Keratinocyte (primary cell): Measurements from ENCODE around the gene TANGO2. TPM values are rescaled to one million over a fixed set of nuclear protein-coding genes. Genes with fewer than 3 reads are reported as not detected.
A peak's percentile ranks its signal among the peaks of the same experiment; 100 is the strongest.

ENCODE experiments used
- DNase-seq: peaks from one replicate; pipeline ENCODE4 v3.0.0-alpha.2; 2011; ENCODE audit warnings: low read depth, missing footprints, low spot score
- FAIRE-seq: peaks from 2 replicates; lab custom pipeline; 2011; peaks lifted over from hg19 to GRCh38; lab: Jason Lieb, UNC
- H2AFZ ChIP-seq: 2 replicates; pipeline ENCODE4 v1.6.0; 2012; ENCODE audit warnings: low read length, control low read depth, inconsistent platforms; ENCODE audit not compliant: control insufficient read depth
- H3K27ac ChIP-seq: 2 replicates; pipeline ENCODE4 v1.5.1; 2011; ENCODE audit warnings: low read length; ENCODE audit not compliant: control insufficient read depth, insufficient read depth
- H3K27me3 ChIP-seq: 3 replicates; pipeline ENCODE4 v1.6.0; 2011; ENCODE audit warnings: low read length; ENCODE audit not compliant: control insufficient read depth, insufficient read depth; ENCODE audit errors: extremely low read depth
- H3K36me3 ChIP-seq, 2 experiments: 2 replicates in 1 of 2; 3 replicates in 1 of 2; pipeline ENCODE4 v1.5.1; 2011; ENCODE audit warnings: low read length in 2 of 2, mild to moderate bottlenecking in 1 of 2; ENCODE audit not compliant: control insufficient read depth in 2 of 2, insufficient read depth in 2 of 2; ENCODE audit errors: extremely low read depth in 1 of 2
- H3K4me1 ChIP-seq: 3 replicates; pipeline ENCODE4 v1.5.1; 2011; ENCODE audit warnings: low read length; ENCODE audit not compliant: control insufficient read depth, insufficient read depth; ENCODE audit errors: extremely low read depth
- H3K4me2 ChIP-seq: 3 replicates; pipeline ENCODE4 v1.6.0; 2011; ENCODE audit warnings: low read depth, low read length; ENCODE audit not compliant: control insufficient read depth, insufficient read depth; ENCODE audit errors: extremely low read depth
- H3K4me3 ChIP-seq, 3 experiments: fragments of 200-600 bp in 1 of 3; sonication (generic) in 1 of 3; 2 replicates in 2 of 3; 3 replicates in 1 of 3; pipeline ENCODE4 v1.5.1; 2011 to 2016; ENCODE audit warnings: low read length in 3 of 3, mild to moderate bottlenecking in 3 of 3, control low read depth in 2 of 3, inconsistent platforms in 1 of 3, low read depth in 1 of 3, mixed read lengths in 1 of 3, mixed run types in 1 of 3, moderate library complexity in 1 of 3; ENCODE audit not compliant: control insufficient read depth in 2 of 3, insufficient read depth in 2 of 3; ENCODE audit errors: extremely low read depth in 1 of 3
- H3K79me2 ChIP-seq: 2 replicates; pipeline ENCODE4 v1.6.0; 2012; ENCODE audit warnings: low read length; ENCODE audit not compliant: control insufficient read depth, insufficient read depth
- H3K9ac ChIP-seq: 3 replicates; pipeline ENCODE4 v1.6.0; 2011; ENCODE audit warnings: low read length; ENCODE audit not compliant: control insufficient read depth, insufficient read depth; ENCODE audit errors: extremely low read depth
- H3K9me1 ChIP-seq: 3 replicates; pipeline ENCODE4 v1.6.0; 2011; ENCODE audit warnings: low read length; ENCODE audit not compliant: control insufficient read depth, insufficient read depth; ENCODE audit errors: extremely low read depth
- H3K9me3 ChIP-seq: 2 replicates; pipeline ENCODE4 v1.5.1; 2012; ENCODE audit warnings: low read depth, low read length; ENCODE audit not compliant: control insufficient read depth
- H4K20me1 ChIP-seq: 3 replicates; pipeline ENCODE4 v1.6.0; 2011; ENCODE audit warnings: low read length; ENCODE audit not compliant: control insufficient read depth, insufficient read depth; ENCODE audit errors: extremely low read depth
- EZH2 ChIP-seq: IDR thresholded peaks from one replicate; pipeline ENCODE4 v1.6.1; 2012; ENCODE audit warnings: inconsistent platforms, mild to moderate bottlenecking, low read length, moderate library complexity
- dilution Hi-C: fragments of 300-500 bp; cut with MboI; formaldehyde crosslinking; loops from one replicate; pipeline ENCODE4 v1.7.0; 2020; ENCODE audit warnings: low sequenced_read_pairs; ENCODE audit not compliant: extremely low pct_ligation_motif_present
- polyA plus RNA-seq, 5 experiments: library from polyadenylated mRNA; depleted of rRNA in 3 of 5; stranded (reverse) in 3 of 5; stranded (forward) in 1 of 5; unstranded in 1 of 5; fragments of >200 nt; gene quantifications; 1 replicate in 1 of 5; 2 replicates in 3 of 5; 3 replicates in 1 of 5; pipeline versions ENCODE4 v1.2.1 to v1.2.3, GENCODE V29; 2011 to 2012; ENCODE audit warnings: missing spikeins in 2 of 5, low read depth in 1 of 5, low replicate concordance in 1 of 5
- TF ChIP-seq, protein P1 (sequence below), 3 experiments: IDR thresholded peaks in 1 of 3; conservative IDR thresholded peaks in 1 of 3; optimal IDR thresholded peaks in 1 of 3; 2 replicates in 2 of 3; 3 replicates in 1 of 3; pipeline versions ENCODE3 to v1.5.1; 2011; ENCODE audit warnings: low read length in 3 of 3, mild to moderate bottlenecking in 3 of 3, moderate library complexity in 2 of 3, control low read depth in 1 of 3, inconsistent platforms in 1 of 3; ENCODE audit not compliant: insufficient read depth in 2 of 3; ENCODE audit errors: extremely low read depth in 1 of 3

TANGO2 gene
- polyA plus RNA-seq, 1 donor (not counting 4 experiments of a cell fraction or from before 2014, with no cell fraction given), result 20.1 TPM

- Histone ChIP-seq H3K4me1 (peaks cover 32% of the 10 kb centered on the region), H3K79me2 (no peaks in the 10 kb centered on the region), H4K20me1 (no peaks in the 10 kb centered on the region), H3K9me1 (peaks cover 5% of the 10 kb centered on the region), H3K4me3 (no peak overlapping the region), H2AFZ (no peak overlapping the region), H3K27ac (peak overlapping the region; percentile 6), H3K9me3 (no peaks in the 10 kb centered on the region), H3K36me3 (peaks cover 0 to 5% of the 10 kb centered on the region in 2 experiments), H3K4me2 (peak overlapping the region; percentile 27), H3K27me3 (no peaks in the 10 kb centered on the region), H3K9ac (no peak overlapping the region)
- FAIRE-seq (no peak), DNase-seq (no peak)
- dilution Hi-C loops, result no loop called here
- TF ChIP-seq, protein P1, sequence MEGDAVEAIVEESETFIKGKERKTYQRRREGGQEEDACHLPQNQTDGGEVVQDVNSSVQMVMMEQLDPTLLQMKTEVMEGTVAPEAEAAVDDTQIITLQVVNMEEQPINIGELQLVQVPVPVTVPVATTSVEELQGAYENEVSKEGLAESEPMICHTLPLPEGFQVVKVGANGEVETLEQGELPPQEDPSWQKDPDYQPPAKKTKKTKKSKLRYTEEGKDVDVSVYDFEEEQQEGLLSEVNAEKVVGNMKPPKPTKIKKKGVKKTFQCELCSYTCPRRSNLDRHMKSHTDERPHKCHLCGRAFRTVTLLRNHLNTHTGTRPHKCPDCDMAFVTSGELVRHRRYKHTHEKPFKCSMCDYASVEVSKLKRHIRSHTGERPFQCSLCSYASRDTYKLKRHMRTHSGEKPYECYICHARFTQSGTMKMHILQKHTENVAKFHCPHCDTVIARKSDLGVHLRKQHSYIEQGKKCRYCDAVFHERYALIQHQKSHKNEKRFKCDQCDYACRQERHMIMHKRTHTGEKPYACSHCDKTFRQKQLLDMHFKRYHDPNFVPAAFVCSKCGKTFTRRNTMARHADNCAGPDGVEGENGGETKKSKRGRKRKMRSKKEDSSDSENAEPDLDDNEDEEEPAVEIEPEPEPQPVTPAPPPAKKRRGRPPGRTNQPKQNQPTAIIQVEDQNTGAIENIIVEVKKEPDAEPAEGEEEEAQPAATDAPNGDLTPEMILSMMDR (optimal IDR thresholded peaks at IDR 0.05 in 1 of 3, IDR thresholded peaks at IDR 0.05 in 1 of 3, conservative IDR thresholded peaks at IDR 0.05 in 1 of 3; ENCODE audit: extremely low read depth in 1 of 3, insufficient read depth in 2 of 3, low read length in 3 of 3), result no peak
- no peak for TF ChIP-seq EZH2
Observed at GRCh38 chr22:20062043-20062765, 41.3 kb downstream of the TANGO2 start.

DNA sequence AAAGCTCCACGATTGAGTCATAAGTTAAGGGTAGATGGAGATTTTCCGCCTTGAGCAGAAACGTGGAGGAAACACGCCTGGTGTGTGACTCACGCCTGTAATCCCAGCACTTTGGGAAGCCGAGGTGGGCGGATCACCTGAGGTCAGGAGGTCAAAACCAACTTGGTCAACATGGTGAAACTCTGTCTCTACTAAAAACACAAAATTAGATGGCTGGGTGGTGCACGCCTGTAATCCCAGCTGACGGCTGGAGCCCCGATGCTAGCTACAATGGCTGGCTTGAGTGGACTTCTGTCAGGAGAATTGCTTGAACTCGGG is 41.8 kb downstream of the TANGO2 start:
- no peak for TF ChIP-seq EZH2
- TF ChIP-seq, protein P1 (optimal IDR thresholded peaks at IDR 0.05 in 1 of 3, IDR thresholded peaks at IDR 0.05 in 1 of 3, conservative IDR thresholded peaks at IDR 0.05 in 1 of 3; ENCODE audit: extremely low read depth in 1 of 3, insufficient read depth in 2 of 3, low read length in 3 of 3), result no peak
- Histone ChIP-seq H3K4me1 (peaks cover 32% of the 10 kb centered on the region), H3K79me2 (no peaks in the 10 kb centered on the region), H4K20me1 (no peaks in the 10 kb centered on the region), H3K9ac (no peak overlapping the region), H3K36me3 (peaks cover 0 to 3% of the 10 kb centered on the region in 2 experiments), H3K4me2 (peak overlapping the region; percentile 27), H3K9me1 (peaks cover 5% of the 10 kb centered on the region), H3K27ac (peak overlapping the region; percentile 31), H3K4me3 (no peak overlapping the region), H2AFZ (no peak overlapping the region), H3K27me3 (no peaks in the 10 kb centered on the region), H3K9me3 (no peaks in the 10 kb centered on the region)
- dilution Hi-C loops, result no loop called here
- no peak for DNase-seq
- peak; percentile 90 for FAIRE-seq
